H9 (cell line): ENCODE measurements around the gene KIAA1210. TPM values are rescaled to one million over a fixed set of nuclear protein-coding genes. Genes with fewer than 3 reads are reported as not detected.

Experiments used
- DNase-seq: peaks from one replicate; pipeline ENCODE4 v3.0.0-alpha.2; 2017
- H2AFZ ChIP-seq: one replicate; pipeline ENCODE4 v1.6.1; 2013; ENCODE audit warnings: mild to moderate bottlenecking, low read length, control low read depth, moderate library complexity
- H2AK5ac ChIP-seq: 2 replicates; pipeline ENCODE4 v1.6.1; 2013; ENCODE audit warnings: low read length, control low read depth, mixed read lengths; ENCODE audit not compliant: insufficient read length
- H2BK120ac ChIP-seq: one replicate; pipeline ENCODE4 v1.6.1; 2013; ENCODE audit warnings: low read depth, mild to moderate bottlenecking, low read length, control low read depth, inconsistent platforms; ENCODE audit not compliant: poor library complexity, severe bottlenecking
- H2BK12ac ChIP-seq: 2 replicates; pipeline ENCODE4 v1.6.1; 2013; ENCODE audit warnings: low read length, control low read depth, mixed read lengths, low read depth; ENCODE audit not compliant: insufficient read length
- H2BK15ac ChIP-seq: 2 replicates; pipeline ENCODE4 v1.6.1; 2013; ENCODE audit warnings: low read depth, low read length, control low read depth
- H2BK20ac ChIP-seq: one replicate; pipeline ENCODE4 v1.6.1; 2013; ENCODE audit warnings: low read depth, mild to moderate bottlenecking, low read length, control low read depth, inconsistent platforms; ENCODE audit not compliant: poor library complexity, severe bottlenecking
- H2BK5ac ChIP-seq: 2 replicates; pipeline ENCODE4 v1.6.1; 2013; ENCODE audit warnings: low read length, control low read depth, mixed read lengths; ENCODE audit not compliant: insufficient read length
- H3K14ac ChIP-seq: 2 replicates; pipeline ENCODE4 v1.6.1; 2013; ENCODE audit warnings: low read length, control low read depth; ENCODE audit not compliant: insufficient read depth
- H3K18ac ChIP-seq: 2 replicates; pipeline ENCODE4 v1.6.1; 2013; ENCODE audit warnings: low read depth, mild to moderate bottlenecking, mixed read lengths, low read length, control low read depth; ENCODE audit not compliant: insufficient read length
- H3K23ac ChIP-seq: 2 replicates; pipeline ENCODE4 v1.6.1; 2013; ENCODE audit warnings: low read length, control low read depth, mixed read lengths, low read depth; ENCODE audit not compliant: insufficient read length
- H3K23me2 ChIP-seq: 2 replicates; pipeline ENCODE4 v1.6.1; 2013; ENCODE audit warnings: low read depth, mild to moderate bottlenecking, mixed read lengths, low read length, control low read depth; ENCODE audit not compliant: insufficient read length, poor library complexity, severe bottlenecking
- H3K27ac ChIP-seq: 2 replicates; pipeline ENCODE4 v1.5.1; 2013; ENCODE audit warnings: low read length, control low read depth, mixed read lengths, low read depth; ENCODE audit not compliant: insufficient read length
- H3K27me3 ChIP-seq: 2 replicates; pipeline ENCODE4 v1.6.1; 2013; ENCODE audit warnings: low read length, control low read depth, inconsistent platforms; ENCODE audit not compliant: insufficient read depth
- H3K4ac ChIP-seq: 2 replicates; pipeline ENCODE4 v1.6.1; 2013; ENCODE audit warnings: low read depth, mild to moderate bottlenecking, control low read depth, inconsistent platforms, low read length, moderate library complexity
- H3K4me1 ChIP-seq: 2 replicates; pipeline ENCODE4 v1.6.1; 2013; ENCODE audit warnings: low read length, control low read depth, inconsistent platforms; ENCODE audit not compliant: insufficient read depth
- H3K4me2 ChIP-seq: 2 replicates; pipeline ENCODE4 v1.6.1; 2013; ENCODE audit warnings: low read length, control low read depth, mixed read lengths; ENCODE audit not compliant: insufficient read length, insufficient read depth
- H3K56ac ChIP-seq: 2 replicates; pipeline ENCODE4 v1.6.1; 2013; ENCODE audit warnings: low read depth, mild to moderate bottlenecking, mixed read lengths, low read length, control low read depth; ENCODE audit not compliant: insufficient read length
- H3K79me1 ChIP-seq: 2 replicates; pipeline ENCODE4 v1.6.1; 2013; ENCODE audit warnings: low read depth, mild to moderate bottlenecking, moderate library complexity, low read length, control low read depth, inconsistent platforms; ENCODE audit not compliant: insufficient read depth, poor library complexity, severe bottlenecking
- H3K79me2 ChIP-seq: 2 replicates; pipeline ENCODE4 v1.6.1; 2013; ENCODE audit warnings: low read length, control low read depth, inconsistent platforms; ENCODE audit not compliant: insufficient read depth
- H3K9ac ChIP-seq: 2 replicates; pipeline ENCODE4 v1.6.1; 2013; ENCODE audit warnings: low read length, control low read depth, mixed read lengths; ENCODE audit not compliant: insufficient read length; ENCODE audit errors: extremely low read depth
- H3K9me3 ChIP-seq: one replicate; pipeline ENCODE4 v1.6.1; 2013; ENCODE audit warnings: low read depth, low read length, inconsistent platforms; ENCODE audit not compliant: control insufficient read depth
- H3T11ph ChIP-seq: one replicate; pipeline ENCODE4 v1.6.1; 2013; ENCODE audit warnings: mild to moderate bottlenecking, low read length, control low read depth, inconsistent platforms
- H4K20me1 ChIP-seq: one replicate; pipeline ENCODE4 v1.6.1; 2013; ENCODE audit not compliant: control insufficient read depth, insufficient read length, insufficient read depth
- H4K5ac ChIP-seq: 2 replicates; pipeline ENCODE4 v1.6.1; 2013; ENCODE audit warnings: low read depth, mild to moderate bottlenecking, mixed read lengths, low read length, control low read depth; ENCODE audit not compliant: insufficient read length
- H4K8ac ChIP-seq: replicated peaks from 2 replicates; pipeline ENCODE4 v1.6.1; 2013; ENCODE audit warnings: low read length, control low read depth, mixed read lengths, low read depth; ENCODE audit not compliant: insufficient read length
- H4K91ac ChIP-seq: 2 replicates; pipeline ENCODE4 v1.6.1; 2013; ENCODE audit warnings: low read depth, mild to moderate bottlenecking, moderate library complexity, mixed read lengths, low read length, control low read depth; ENCODE audit not compliant: insufficient read length
- H3K27ac Mint-ChIP-seq, 3 experiments: 2 replicates in 2 of 3; 3 replicates in 1 of 3; pipeline ENCODE4 v1.8.0; 2020 to 2021; ENCODE audit warnings: mixed read lengths in 3 of 3, mild to moderate bottlenecking in 1 of 3, moderate library complexity in 1 of 3
- H3K27me3 Mint-ChIP-seq: 2 replicates; pipeline ENCODE4 v1.8.0; 2021; ENCODE audit warnings: low read depth, mild to moderate bottlenecking, moderate library complexity, mixed read lengths
- H3K36me3 Mint-ChIP-seq, 3 experiments: 2 replicates in 2 of 3; 3 replicates in 1 of 3; pipeline ENCODE4 v1.8.0; 2020 to 2021; ENCODE audit warnings: low read depth in 3 of 3, mixed read lengths in 3 of 3; ENCODE audit not compliant: insufficient read depth in 1 of 3
- H3K4me1 Mint-ChIP-seq, 2 experiments: 2 replicates each; pipeline ENCODE4 v1.8.0; 2020; ENCODE audit warnings: mixed read lengths in 2 of 2
- H3K4me3 Mint-ChIP-seq, 2 experiments: 2 replicates in 1 of 2; 3 replicates in 1 of 2; pipeline ENCODE4 v1.8.0; 2020 to 2021; ENCODE audit warnings: mild to moderate bottlenecking in 2 of 2, mixed read lengths in 2 of 2, moderate library complexity in 1 of 2
- H3K9me3 Mint-ChIP-seq, 2 experiments: 2 replicates in 1 of 2; 3 replicates in 1 of 2; pipeline ENCODE4 v1.8.0; 2020; ENCODE audit warnings: mild to moderate bottlenecking in 2 of 2, mixed read lengths in 2 of 2, moderate library complexity in 1 of 2
- CTCF ChIP-seq: fragments of 200-600 bp; sonication (generic); conservative IDR thresholded peaks from 3 replicates; pipeline ENCODE4 v1.8.0; 2021; ENCODE audit warnings: antibody characterized with exemption, mild to moderate bottlenecking
- WGBS: extraction: QIAGEN DNeasy Blood & Tissue Kit; methylation state at CpG from one replicate; pipeline ENCODE4 v1.1.7; 2013; ENCODE audit warnings: missing lambda C conversion rate, low lambda C conversion rate, mixed read lengths; ENCODE audit not compliant: insufficient read length; ENCODE audit errors: extremely low coverage; 5-methylcytosine and 5-hydroxymethylcytosine counted together
- total RNA-seq: library from RNA; stranded (reverse); gene quantifications from 2 replicates; pipeline ENCODE4 v1.2.1, GENCODE V29; 2021

KIAA1210 gene
- total RNA-seq, 1 experiment from 2014 or later = not detected

DNA sequence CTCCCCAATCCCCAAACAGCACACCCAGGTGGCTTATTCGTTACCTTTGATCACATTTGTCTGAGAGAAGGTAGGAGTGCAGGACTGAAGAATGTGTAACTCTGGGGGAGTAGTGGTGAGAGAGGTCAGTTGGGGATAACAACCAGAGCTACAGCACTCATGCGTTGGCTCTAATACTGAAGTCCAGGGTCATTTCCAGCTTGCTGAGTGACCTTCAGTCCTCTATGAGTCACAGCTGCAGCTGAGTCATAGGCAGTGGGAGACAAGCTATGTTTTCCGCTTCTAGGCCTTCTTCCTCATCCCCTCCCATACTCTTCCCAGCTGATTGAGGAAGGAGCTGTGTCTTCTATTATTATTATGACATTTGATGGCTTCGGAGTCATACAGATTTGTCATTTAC is 86.4 kb downstream of the KIAA1210 start:
- no peak overlapping the region for H2BK15ac ChIP-seq
- no peak overlapping the region for H2BK120ac ChIP-seq
- H3K9me3 ChIP-seq = peaks cover 30% of the 10 kb centered on the region
- peaks cover 0 to 2% (median 0%) of the 10 kb centered on the region in 3 experiments; a peak in 2 of 7 replicates for H3K36me3 Mint-ChIP-seq
- no peak overlapping the region for H2BK5ac ChIP-seq
- H3K27ac Mint-ChIP-seq = no peak overlapping the region
- no peak overlapping the region for H3K56ac ChIP-seq
- no peak overlapping the region for H4K91ac ChIP-seq
- peaks cover 5 to 8% of the 10 kb centered on the region in 2 experiments for H3K4me1 Mint-ChIP-seq
- no peak overlapping the region for H3K27ac ChIP-seq
- H3K9ac ChIP-seq = no peak overlapping the region
- no peak overlapping the region for H4K8ac ChIP-seq
- no peak overlapping the region for H2BK20ac ChIP-seq
- H3K27me3 ChIP-seq = no peaks in the 10 kb centered on the region
- no peaks in the 10 kb centered on the region for H3K4me1 ChIP-seq
- H3K9me3 Mint-ChIP-seq = peaks cover 65 to 76% of the 10 kb centered on the region in 2 experiments
- no peaks in the 10 kb centered on the region for H3K27me3 Mint-ChIP-seq
- H3K18ac ChIP-seq = no peak overlapping the region
- H3K4me3 Mint-ChIP-seq = no peak overlapping the region
- H3K23me2 ChIP-seq = no peaks in the 10 kb centered on the region
- H3T11ph ChIP-seq = no peak overlapping the region
- no peak for TF ChIP-seq CTCF
- no peak overlapping the region for H3K4ac ChIP-seq
- no peak overlapping the region for H3K23ac ChIP-seq
- no peak overlapping the region for H4K5ac ChIP-seq
- no CpG with 5 or more reads among the region's 4 CpGs for WGBS
- no peaks in the 10 kb centered on the region for H4K20me1 ChIP-seq
- H2BK12ac ChIP-seq = no peak overlapping the region
- no peak for DNase-seq
- H3K79me2 ChIP-seq = no peaks in the 10 kb centered on the region
- H3K79me1 ChIP-seq = no peaks in the 10 kb centered on the region
- H3K4me2 ChIP-seq = no peak overlapping the region
- H2AK5ac ChIP-seq = no peak overlapping the region
- H2AFZ ChIP-seq = no peak overlapping the region
- H3K14ac ChIP-seq = no peak overlapping the region
